Right cardiac atrium (tissue), 5 donors: Measurements from ENCODE around the gene GAS2L1. TPM values are rescaled to one million over a fixed set of nuclear protein-coding genes. Genes with fewer than 3 reads are reported as not detected.
A peak's percentile ranks its signal among the peaks of the same experiment; 100 is the strongest.

Experiments used
- ATAC-seq, 2 donors: fragments of 200-7000 bp; cut with Tn5 transposase; one replicate each; pipeline versions ENCODE4 v1.8.0 to v1.9.1; 2020; ENCODE audit warnings: moderate library complexity in 2 of 2, mild to moderate bottlenecking in 1 of 2
- DNase-seq, 3 donors: peaks; one replicate each; pipeline ENCODE4 v3.0.0-alpha.2; 2020
- H3K27ac ChIP-seq: one replicate; pipeline ENCODE4 v1.5.1; 2013; ENCODE audit warnings: mild to moderate bottlenecking, low read length, control low read depth, moderate library complexity
- H3K27me3 ChIP-seq: one replicate; pipeline ENCODE4 v1.6.1; 2013; ENCODE audit not compliant: control insufficient read depth, insufficient read depth
- H3K4me1 ChIP-seq: one replicate; pipeline ENCODE4 v1.6.1; 2013; ENCODE audit warnings: low read length; ENCODE audit not compliant: control insufficient read depth, insufficient read depth
- H3K4me3 ChIP-seq: one replicate; pipeline ENCODE4 v1.5.1; 2013; ENCODE audit warnings: low read length, control low read depth
- H3K9me3 ChIP-seq: one replicate; pipeline ENCODE4 v1.6.1; 2013; ENCODE audit warnings: low read length; ENCODE audit not compliant: control insufficient read depth
- WGBS: extraction: QIAGEN DNeasy Blood & Tissue Kit; methylation state at CpG from one replicate; pipeline ENCODE4 v1.1.7; 2013; 5-methylcytosine and 5-hydroxymethylcytosine counted together
- intact Hi-C, 4 donors: fragments of 100-400 bp; cut with DNase I; formaldehyde crosslinking; loops; one replicate each; pipeline versions ENCODE4 v1.11.0 to v1.14.0; 2022 to 2023
- polyA plus RNA-seq: library from polyadenylated mRNA; stranded (reverse); fragments of 200-250 nt; gene quantifications from one replicate; pipeline ENCODE4 v1.2.3, GENCODE V29; 2013
- total RNA-seq, 4 donors: library from RNA; stranded (reverse); fragmentation: NEBNext Ultra II Directional; extraction: Animal tissue kit (Norgen Biotek cat#: 25700); gene quantifications; one replicate each; pipeline ENCODE4 v1.2.1, GENCODE V29; 2021
- donor health status: healthy with polysubstance abuse.
- donor health status: DM: no; HTN: yes; CAD: no.
- donor health status: DM: no; HTN: no; CAD: no.
- donor health status: DM: no; HTN: yes; CAD: no; lungs with severe emphysema.
- donor health status: DM: yes; HTN: yes; CAD: no.

GAS2L1 gene
- total and polyA plus RNA-seq, 5 donors: 16.9 to 25.7 (median 22.4) TPM

GRCh38 chr22:29301716-29302401, 4.6 kb upstream of the GAS2L1 start:
- H3K27me3 ChIP-seq: no peaks in the 10 kb centered on the region
- H3K4me3 ChIP-seq: no peak overlapping the region
- H3K4me1 ChIP-seq: no peaks in the 10 kb centered on the region
- 89% methylated on average over 17 of the region's 17 CpGs for WGBS
- H3K27ac ChIP-seq: no peak overlapping the region
- no peaks in the 10 kb centered on the region for H3K9me3 ChIP-seq
- ATAC-seq (no peak), DNase-seq (no peak)
- intact Hi-C loops: no loop called here

DNA sequence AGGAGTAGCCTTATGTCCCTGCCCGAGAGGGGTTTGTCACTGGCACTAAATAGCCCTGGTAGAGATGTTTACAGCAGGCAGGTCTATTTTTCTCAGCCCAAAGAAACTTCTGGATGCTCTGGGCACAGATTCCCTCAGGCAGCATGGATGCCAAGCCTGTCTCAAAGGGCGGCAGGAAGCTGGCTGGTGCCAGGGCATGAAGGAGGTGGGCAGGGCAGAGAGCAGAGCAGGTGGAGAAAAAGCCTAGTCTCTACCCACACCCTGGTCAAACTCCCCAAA, 4.1 kb upstream of the GAS2L1 start:
- H3K4me1 ChIP-seq: no peaks in the 10 kb centered on the region
- no peak overlapping the region for H3K4me3 ChIP-seq
- no peak for DNase-seq
- H3K27ac ChIP-seq: no peak overlapping the region
- intact Hi-C loops: no loop called here
- no peaks in the 10 kb centered on the region for H3K9me3 ChIP-seq
- WGBS: 54% methylated on average over 2 of the region's 2 CpGs
- ATAC-seq: no peak
- no peaks in the 10 kb centered on the region for H3K27me3 ChIP-seq

- DNase-seq: peak in 1 of 3 donors; percentile 72
- WGBS: 47% methylated on average over 13 of the region's 13 CpGs
- no peak for ATAC-seq
- Histone ChIP-seq H3K27ac (peak overlapping the region; percentile 25), H3K4me3 (no peak overlapping the region), H3K27me3 (no peaks in the 10 kb centered on the region), H3K4me1 (no peaks in the 10 kb centered on the region), H3K9me3 (no peaks in the 10 kb centered on the region)
- intact Hi-C loops: no loop called here
These were observed 3.6 kb upstream of the GAS2L1 start for GRCh38 chr22:29302681-29303465.

DNA sequence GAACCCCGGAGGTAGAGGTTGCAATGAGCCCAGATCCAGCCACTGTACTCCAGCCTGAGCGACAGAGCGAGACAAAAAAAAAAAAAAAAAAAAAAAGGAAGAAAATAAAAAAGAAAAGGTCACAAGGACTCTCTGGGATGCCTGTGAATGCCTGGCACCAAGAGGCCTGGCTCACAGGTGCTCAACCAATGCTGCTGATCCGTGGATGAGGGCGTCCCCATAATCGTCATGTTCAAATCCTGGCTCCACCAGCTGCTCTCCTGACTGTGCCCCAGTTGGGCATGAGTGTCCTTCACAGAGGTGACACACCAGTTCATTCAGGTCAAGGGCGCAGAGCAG, 645 bp upstream of the GAS2L1 start:
- Histone ChIP-seq H3K27me3 (no peaks in the 10 kb centered on the region), H3K4me3 (no peak overlapping the region), H3K9me3 (no peaks in the 10 kb centered on the region), H3K27ac (peak overlapping the region; percentile 19), H3K4me1 (peaks cover 19% of the 10 kb centered on the region)
- DNase-seq (no peak), ATAC-seq (no peak)
- intact Hi-C loops: loop anchor here in 2 of 4 donors (5.0 kb wide), 2 partner anchors 34 to 51 kb away; no protein-coding TSS in a partner anchor
- 53% methylated on average over 7 of the region's 7 CpGs for WGBS

GRCh38 chr22:29306835-29307595, 565 bp downstream of the GAS2L1 start:
- Histone ChIP-seq H3K4me3 (peak overlapping the region; percentile 91), H3K9me3 (no peaks in the 10 kb centered on the region)
- DNase-seq: peak; percentile 87 to 96 (median 96)

GRCh38 chr22:29307596-29308147, 1.2 kb downstream of the GAS2L1 start:
- intact Hi-C loops: loop anchor here in 2 of 4 donors (5.0 kb wide), 2 partner anchors 35 to 50 kb away; no protein-coding TSS in a partner anchor
- ATAC-seq: no peak
- Histone ChIP-seq H3K27ac (peak overlapping the region; percentile 81), H3K4me3 (peak overlapping the region; percentile 91), H3K4me1 (peaks cover 19% of the 10 kb centered on the region), H3K9me3 (no peaks in the 10 kb centered on the region), H3K27me3 (no peaks in the 10 kb centered on the region)
- DNase-seq: peak in 1 of 3 donors; percentile 65
- WGBS: 64% methylated on average over 20 of the region's 20 CpGs

More at GRCh38 chr22:29306835-29307595, 565 bp downstream of the GAS2L1 start:
- ATAC-seq: peak; percentile 67 to 73
- H3K27me3 ChIP-seq: no peaks in the 10 kb centered on the region
- H3K27ac ChIP-seq: peak overlapping the region; percentile 84
- intact Hi-C loops: loop anchor here in 2 of 4 donors (5.0 kb wide), 2 partner anchors 35 to 50 kb away; no protein-coding TSS in a partner anchor
- peaks cover 19% of the 10 kb centered on the region for H3K4me1 ChIP-seq
- WGBS: 3% methylated on average over 83 of the region's 83 CpGs

DNA sequence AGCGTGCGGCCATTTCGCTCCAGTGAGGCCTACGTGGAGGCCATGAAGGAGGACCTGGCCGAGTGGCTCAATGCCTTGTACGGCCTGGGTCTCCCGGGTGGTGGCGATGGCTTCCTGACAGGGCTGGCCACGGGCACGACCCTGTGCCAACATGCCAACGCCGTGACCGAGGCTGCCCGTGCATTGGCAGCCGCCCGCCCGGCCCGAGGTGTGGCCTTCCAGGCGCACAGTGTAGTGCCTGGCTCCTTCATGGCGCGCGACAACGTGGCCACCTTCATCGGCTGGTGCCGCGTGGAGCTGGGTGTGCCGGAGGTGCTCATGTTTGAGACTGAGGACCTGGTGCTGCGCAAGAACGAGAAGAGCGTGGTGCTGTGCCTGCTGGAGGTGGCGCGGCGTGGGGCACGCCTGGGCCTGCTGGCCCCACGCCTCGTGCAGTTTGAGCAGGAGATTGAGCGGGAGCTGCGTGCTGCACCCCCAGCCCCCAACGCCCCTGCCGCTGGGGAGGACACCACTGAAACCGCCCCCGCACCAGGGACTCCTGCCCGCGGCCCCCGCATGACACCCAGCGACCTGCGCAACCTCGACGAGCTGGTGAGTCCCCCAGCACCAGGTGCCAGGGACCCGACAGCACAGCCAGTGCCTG, 1.8 kb downstream of the GAS2L1 start:
- intact Hi-C loops: loop anchor here in 2 of 4 donors (5.0 kb wide), 2 partner anchors 36 to 49 kb away; no protein-coding TSS in a partner anchor
- Histone ChIP-seq H3K27ac (peak overlapping the region; percentile 49), H3K9me3 (no peaks in the 10 kb centered on the region), H3K27me3 (no peaks in the 10 kb centered on the region), H3K4me3 (peak overlapping the region; percentile 91), H3K4me1 (peaks cover 23% of the 10 kb centered on the region)
- 62% methylated on average over 50 of the region's 50 CpGs for WGBS
- DNase-seq (peak in 2 of 3 donors; percentile 76 to 77), ATAC-seq (no peak)

DNA sequence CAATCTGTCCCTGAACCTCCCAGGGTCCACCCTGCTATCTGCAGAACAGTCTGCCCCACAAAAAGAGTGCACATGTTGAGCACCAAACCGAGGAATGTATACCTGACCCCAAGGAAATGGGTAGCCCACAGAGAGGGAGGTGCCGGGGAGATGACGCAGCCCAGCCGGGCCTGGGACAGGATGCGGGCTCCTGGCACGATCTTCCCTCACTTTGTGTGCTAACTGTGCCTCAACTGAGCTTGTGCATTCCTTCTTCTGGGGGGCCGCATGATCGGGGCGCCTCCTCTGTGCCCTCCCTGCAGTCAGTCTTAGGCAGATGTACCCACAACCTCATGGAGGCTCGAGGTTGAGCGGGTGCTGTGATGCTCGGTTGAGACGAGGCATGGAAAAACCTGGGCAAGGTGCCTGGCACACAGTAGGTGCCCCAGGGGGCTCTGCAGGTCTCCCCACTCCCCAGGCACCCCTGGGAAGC, 2.4 kb downstream of the GAS2L1 start:
- H3K27ac ChIP-seq: peak overlapping the region; percentile 49
- no peak for ATAC-seq
- 50% methylated on average over 13 of the region's 13 CpGs for WGBS
- peak in 1 of 3 donors; percentile 73 for DNase-seq
- no peaks in the 10 kb centered on the region for H3K27me3 ChIP-seq
- no peak overlapping the region for H3K4me3 ChIP-seq
- intact Hi-C loops: loop anchor here in 2 of 4 donors (5.0 kb wide), 2 partner anchors 37 to 48 kb away; no protein-coding TSS in a partner anchor
- no peaks in the 10 kb centered on the region for H3K9me3 ChIP-seq
- peaks cover 28% of the 10 kb centered on the region for H3K4me1 ChIP-seq

- Histone ChIP-seq H3K4me3 (no peak overlapping the region), H3K4me1 (peaks cover 30% of the 10 kb centered on the region), H3K27me3 (no peaks in the 10 kb centered on the region), H3K9me3 (no peaks in the 10 kb centered on the region), H3K27ac (peak overlapping the region; percentile 28)
- DNase-seq (peak; percentile 65 to 85 (median 85)), ATAC-seq (peak; percentile 4 to 5)
- intact Hi-C loops: loop anchor here in 2 of 4 donors (5.0 kb wide), 2 partner anchors 37 to 48 kb away; no protein-coding TSS in a partner anchor
- 69% methylated on average over 21 of the region's 21 CpGs for WGBS
These were observed 3.0 kb downstream of the GAS2L1 start for GRCh38 chr22:29309332-29310064.
